DND-41 (cell line): ENCODE measurements around the gene DST.

Source experiments
- CTCF ChIP-seq: IDR thresholded peaks from 2 replicates; pipeline ENCODE4 v1.5.1; 2012; ENCODE audit warnings: borderline replicate concordance, low read length, moderate library complexity, mild to moderate bottlenecking; ENCODE audit not compliant: poor library complexity, severe bottlenecking; ENCODE audit errors: extremely low read depth
- EZH2 ChIP-seq: IDR thresholded peaks from 3 replicates; pipeline ENCODE4 v1.6.1; 2012; ENCODE audit warnings: borderline replicate concordance, low read depth, mild to moderate bottlenecking, moderate library complexity, low read length, inconsistent platforms; ENCODE audit not compliant: severe bottlenecking

- TF ChIP-seq CTCF (peak; percentile 67), EZH2 (no peak)
These were observed 72.0 kb downstream of the DST start for GRCh38 chr6:56570413-56571359.
